Activated CD4-positive, alpha-beta T cell treated with anti-CD3 and anti-CD28 coated beads for 4 hours (primary cell): ENCODE results near the gene ATXN7L1.
"Not testable (repeated sequence)": the region's sequence is repeated elsewhere in the genome, so short reads cannot be mapped to it uniquely, and the experiment has no call there.

Source experiments
- DNase-seq, 2 donors: peaks; one replicate each; pipeline ENCODE4 v3.0.0-alpha.2; 2020

ATXN7L1 gene

GRCh38 chr7:105731042-105731441 lies 145.4 kb downstream of the ATXN7L1 start:
- DNase-seq, result no peak

GRCh38 chr7:105728028-105728427 lies 148.4 kb downstream of the ATXN7L1 start:
- no peak for DNase-seq

GRCh38 chr7:105724688-105725087 lies 151.7 kb downstream of the ATXN7L1 start:
- DNase-seq, result no peak

- no peak for DNase-seq
Observed at GRCh38 chr7:105723572-105723971, 152.8 kb downstream of the ATXN7L1 start.

GRCh38 chr7:105721571-105722104 lies 154.8 kb downstream of the ATXN7L1 start:
- no peak for DNase-seq

GRCh38 chr7:105719919-105720318 lies 156.5 kb downstream of the ATXN7L1 start:
- DNase-seq, result no peak

GRCh38 chr7:105719395-105719794 lies 157.0 kb downstream of the ATXN7L1 start:
- DNase-seq, result no peak

- no peak for DNase-seq
Observed at GRCh38 chr7:105718511-105718925, 157.9 kb downstream of the ATXN7L1 start.

- DNase-seq, result no peak
Observed at GRCh38 chr7:105715528-105715927, 160.9 kb downstream of the ATXN7L1 start.

- DNase-seq, result no peak
Observed at GRCh38 chr7:105713488-105714465, 162.6 kb downstream of the ATXN7L1 start.

- no peak for DNase-seq
Observed at GRCh38 chr7:105712877-105713276, 163.5 kb downstream of the ATXN7L1 start.

- DNase-seq, result no peak
Observed at GRCh38 chr7:105711726-105712402, 164.5 kb downstream of the ATXN7L1 start.

GRCh38 chr7:105710720-105711119 lies 165.7 kb downstream of the ATXN7L1 start:
- DNase-seq, result not testable (repeated sequence)

GRCh38 chr7:105708763-105709080 lies 167.7 kb downstream of the ATXN7L1 start:
- DNase-seq, result no peak

- no peak for DNase-seq
Observed at GRCh38 chr7:105707967-105708762, 168.2 kb downstream of the ATXN7L1 start.

GRCh38 chr7:105707381-105707780 lies 169.0 kb downstream of the ATXN7L1 start:
- DNase-seq, result no peak

- no peak for DNase-seq
Observed at GRCh38 chr7:105705427-105705826, 171.0 kb downstream of the ATXN7L1 start.

- DNase-seq, result no peak
Observed at GRCh38 chr7:105703207-105703930, 173.0 kb downstream of the ATXN7L1 start.

GRCh38 chr7:105699568-105700236 lies 176.7 kb downstream of the ATXN7L1 start:
- DNase-seq, result no peak

GRCh38 chr7:105698531-105698930 lies 177.9 kb downstream of the ATXN7L1 start:
- no peak for DNase-seq

- no peak for DNase-seq
Observed at GRCh38 chr7:105697753-105698152, 178.6 kb downstream of the ATXN7L1 start.

GRCh38 chr7:105697169-105697568 lies 179.2 kb downstream of the ATXN7L1 start:
- not testable (repeated sequence) for DNase-seq
